HG03354 (cell line): ENCODE results near the gene SMARCD1.
A peak's percentile ranks its signal among the peaks of the same experiment; 100 is the strongest.

ENCODE experiments used
- ATAC-seq: cut with Tn5 transposase; IDR thresholded peaks from one replicate; pipeline ENCODE4 v1.9.1; 2021; ENCODE audit warnings: mild to moderate bottlenecking; ENCODE audit not compliant: unreplicated experiment, poor library complexity, severe bottlenecking

The SMARCD1 gene

DNA sequence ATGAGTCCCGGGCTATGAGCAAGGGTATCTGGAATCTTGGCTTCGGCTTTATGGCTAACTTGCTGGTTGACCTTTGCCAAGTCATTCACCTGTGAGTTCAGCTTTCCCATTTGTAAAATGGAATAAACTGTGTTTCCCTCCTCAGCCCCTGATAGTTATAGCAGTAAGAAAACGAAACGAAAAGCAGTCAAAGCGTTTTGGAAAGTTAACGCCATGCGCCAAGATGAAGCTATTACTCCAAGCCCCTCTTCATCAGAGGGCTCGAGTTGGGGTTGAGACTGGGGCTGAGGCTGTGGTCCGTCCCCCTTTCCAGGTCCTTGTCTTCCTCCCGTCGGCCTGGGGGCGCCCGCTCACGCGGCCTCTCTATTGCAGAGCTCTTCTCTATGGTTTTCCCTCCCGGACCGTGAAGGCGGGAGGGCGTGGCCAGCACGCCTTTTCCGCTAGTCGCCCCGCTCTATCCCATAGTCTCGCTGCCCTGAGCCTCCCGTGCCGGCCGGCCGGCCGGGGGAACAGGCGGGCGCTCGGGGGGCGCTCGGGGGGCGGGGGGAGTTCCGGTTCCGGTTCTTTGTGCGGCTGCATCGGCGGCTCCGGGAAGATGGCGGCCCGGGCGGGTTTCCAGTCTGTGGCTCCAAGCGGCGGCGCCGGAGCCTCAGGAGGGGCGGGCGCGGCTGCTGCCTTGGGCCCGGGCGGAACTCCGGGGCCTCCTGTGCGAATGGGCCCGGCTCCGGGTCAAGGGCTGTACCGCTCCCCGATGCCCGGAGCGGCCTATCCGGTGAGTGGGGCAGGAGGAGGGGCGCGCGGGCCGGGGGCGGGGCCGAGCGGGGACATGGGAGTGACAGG is at the start of gene SMARCD1:
TSS of gene SMARCD1 (plus strand) at position 568 of the 840 bp plus-strand sequence. CDS start at position 596, 28 bp downstream.
- peak; percentile 70 for ATAC-seq

DNA sequence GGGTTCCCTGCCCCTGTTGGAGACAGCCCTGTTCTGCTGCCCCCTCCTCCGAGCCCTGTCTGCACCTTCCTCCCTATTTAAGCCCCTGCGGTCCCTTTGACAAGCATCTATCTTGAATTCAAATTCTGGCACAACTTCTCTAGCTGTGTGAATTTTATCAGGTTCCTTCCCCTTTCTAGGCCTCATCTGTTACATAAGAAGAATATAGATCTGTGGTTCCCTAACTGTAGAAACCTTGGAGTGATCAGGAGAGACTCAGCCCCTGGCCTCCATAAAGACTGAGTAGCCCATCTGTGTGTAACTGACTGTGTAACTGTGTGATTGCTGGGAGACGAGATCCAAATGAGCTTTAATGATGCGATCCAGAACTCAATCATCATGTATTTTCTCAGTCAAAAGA is 46.8 kb upstream of the SMARCD1 start:
- ATAC-seq, result no peak

DNA sequence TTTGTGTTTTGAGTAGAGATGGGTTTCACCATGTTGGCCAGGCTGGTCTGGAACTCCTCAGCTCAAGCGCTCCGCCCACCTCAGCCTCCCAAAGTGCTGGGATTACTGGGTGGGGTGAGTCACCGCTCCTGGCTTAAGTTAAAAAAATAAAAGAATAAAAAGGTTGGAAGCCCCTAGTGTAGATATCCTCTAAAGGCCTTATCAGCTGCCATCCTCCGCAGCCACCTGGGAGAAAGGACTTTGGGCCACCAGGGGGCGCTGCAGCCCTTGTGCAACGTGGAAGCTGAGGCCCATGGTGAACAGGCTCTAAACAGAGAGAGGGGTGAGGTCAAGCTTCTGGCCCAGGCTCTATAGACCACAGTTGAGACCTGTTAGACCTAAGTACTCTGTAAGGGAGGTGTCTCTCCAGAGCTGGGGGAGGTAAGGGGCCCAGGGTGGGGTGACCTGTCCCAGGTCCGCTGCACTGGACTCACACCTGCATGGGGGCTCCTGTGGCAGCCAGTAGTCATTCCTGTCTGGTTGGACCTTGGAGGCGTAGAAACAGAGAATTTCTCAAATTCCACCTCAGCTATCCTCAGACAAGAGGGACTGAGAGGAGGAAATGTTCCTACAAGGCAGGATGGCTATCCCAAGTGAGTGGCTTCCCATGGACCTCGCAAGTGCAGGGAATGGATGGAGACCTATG is 45.8 kb upstream of the SMARCD1 start:
- ATAC-seq, result no peak

DNA sequence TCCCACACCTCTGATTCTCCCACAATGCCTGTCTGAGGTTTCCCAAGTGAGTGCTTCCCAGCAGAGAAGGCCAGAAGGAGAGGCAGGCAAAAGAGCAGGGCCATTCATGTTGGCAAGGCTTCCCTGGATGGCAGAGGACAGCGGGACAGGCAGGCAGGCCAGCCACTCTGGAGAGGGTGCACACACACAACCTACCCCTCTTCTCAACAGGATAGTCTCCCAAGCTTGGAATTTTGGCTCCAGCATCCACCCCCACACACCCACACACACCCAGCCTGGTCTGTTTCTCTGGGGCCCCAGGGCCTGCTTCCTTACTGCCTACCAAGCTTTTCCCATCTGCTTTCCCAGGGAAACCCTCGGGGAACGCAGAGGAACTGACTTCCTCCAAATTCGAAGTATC is 44.5 kb upstream of the SMARCD1 start:
- no peak for ATAC-seq

DNA sequence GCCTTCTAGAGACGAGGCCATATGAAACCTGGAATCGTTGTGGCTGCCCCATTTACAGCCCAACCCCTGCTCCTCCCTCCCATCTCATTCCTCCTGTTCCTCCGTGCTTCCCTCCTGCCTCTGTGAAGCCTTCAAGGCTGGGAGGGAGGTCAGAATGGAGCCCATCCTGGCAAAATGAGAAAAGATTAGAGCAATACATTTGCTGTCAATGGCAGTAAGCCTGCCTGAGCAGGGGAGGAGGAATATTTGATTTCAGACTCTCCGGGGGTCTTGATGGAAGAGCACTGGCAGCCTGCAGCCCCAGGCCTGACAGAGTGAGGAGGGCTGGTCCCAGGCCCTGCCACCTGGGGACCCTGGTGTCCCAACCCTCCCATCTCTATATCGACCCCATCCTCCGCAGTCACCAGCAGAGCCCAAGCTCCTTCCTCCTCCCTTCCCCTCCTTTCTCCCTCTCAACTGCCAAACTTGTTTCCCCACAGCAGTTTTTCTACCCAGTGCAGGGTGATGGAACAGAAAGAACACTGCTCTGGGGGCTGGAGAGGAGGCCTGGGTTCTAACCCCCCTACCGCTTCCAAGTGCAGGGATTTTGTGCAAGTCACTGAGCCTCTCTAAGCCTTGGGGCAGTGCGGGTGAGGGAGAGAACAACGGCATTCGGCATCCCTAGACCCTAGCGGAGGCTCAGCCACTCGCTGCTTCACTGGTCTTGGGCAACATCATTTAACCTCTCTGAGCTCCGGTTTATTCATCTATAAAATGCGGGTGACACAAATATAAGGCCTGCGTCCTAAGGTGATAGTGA is 43.9 kb upstream of the SMARCD1 start:
- ATAC-seq, result no peak

DNA sequence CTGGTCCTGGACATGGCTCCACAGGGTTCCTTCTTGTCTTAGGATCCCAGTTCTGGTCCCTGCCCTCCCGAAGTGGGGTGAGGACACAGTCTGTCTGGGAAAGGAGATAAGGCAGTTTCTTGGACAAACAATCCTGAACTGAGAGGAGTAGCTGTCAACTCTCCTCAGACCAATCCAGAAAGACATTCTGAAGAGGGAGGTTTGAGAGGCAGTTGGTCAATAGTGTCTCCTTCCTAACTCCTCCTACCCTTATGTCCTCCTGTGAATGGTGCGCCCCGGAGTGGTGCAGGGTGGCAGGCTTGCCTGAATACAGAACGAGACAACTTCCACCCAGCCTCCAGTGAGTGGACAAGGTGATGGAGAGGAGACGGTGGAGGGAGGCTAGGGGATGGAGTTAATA is 43.2 kb upstream of the SMARCD1 start:
- ATAC-seq, result no peak

DNA sequence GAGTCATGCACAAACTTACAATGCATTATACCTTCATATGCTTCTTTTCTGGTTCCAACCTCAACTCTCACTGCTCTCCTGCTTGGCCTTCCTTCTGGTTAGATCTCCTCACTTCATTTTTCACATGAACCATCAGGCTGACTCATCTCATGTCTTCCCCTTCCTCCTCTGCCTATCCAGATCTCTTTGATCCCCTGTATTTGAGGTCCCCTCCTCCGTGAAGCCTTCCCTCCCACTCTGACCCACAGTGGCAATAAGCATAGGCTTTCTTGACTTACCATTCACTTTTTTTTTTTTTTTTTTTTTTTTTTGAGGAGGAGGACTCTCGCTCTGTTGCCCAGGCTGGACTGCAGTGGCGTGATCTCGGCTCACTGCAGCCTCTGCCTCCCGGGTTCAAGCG is 42.4 kb upstream of the SMARCD1 start:
- ATAC-seq, result no peak

DNA sequence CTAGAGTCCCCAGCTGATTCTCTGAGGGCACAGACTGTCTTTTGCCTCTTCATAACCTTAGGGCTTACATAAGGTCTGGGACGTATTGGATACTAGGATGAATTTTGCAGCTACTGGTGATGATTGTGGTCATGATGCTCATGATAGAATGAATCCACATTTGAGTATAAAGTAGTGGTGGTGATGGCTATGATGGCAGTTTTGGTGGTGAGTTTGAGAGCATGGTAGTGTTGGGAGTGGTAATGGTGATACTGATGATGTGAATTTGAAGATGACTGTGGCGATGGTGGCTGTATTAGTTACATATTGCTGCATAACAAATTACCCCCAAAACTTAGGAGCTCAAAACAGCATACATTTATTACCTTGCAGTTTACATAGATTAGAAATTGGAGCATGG is 41.8 kb upstream of the SMARCD1 start:
- no peak for ATAC-seq

DNA sequence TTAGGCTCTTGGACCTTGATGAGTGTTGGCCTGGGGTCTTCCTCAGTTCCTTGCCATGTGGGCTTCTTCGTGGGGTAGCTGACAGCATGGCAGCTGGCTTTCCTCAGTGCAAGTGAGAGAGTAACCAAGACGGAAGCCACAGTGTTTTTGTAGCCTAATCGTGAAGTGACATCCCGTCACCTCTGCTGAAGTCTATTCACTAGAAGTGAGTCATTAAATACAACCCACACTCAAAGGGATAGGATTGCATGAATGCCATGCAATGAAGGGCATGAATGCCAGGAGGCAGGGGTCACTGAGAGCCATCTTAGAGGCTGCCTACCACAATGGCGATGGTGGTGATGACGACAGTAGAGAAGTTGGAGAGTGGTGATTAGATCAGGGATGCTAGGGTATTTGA is 41.3 kb upstream of the SMARCD1 start:
- ATAC-seq, result no peak

DNA sequence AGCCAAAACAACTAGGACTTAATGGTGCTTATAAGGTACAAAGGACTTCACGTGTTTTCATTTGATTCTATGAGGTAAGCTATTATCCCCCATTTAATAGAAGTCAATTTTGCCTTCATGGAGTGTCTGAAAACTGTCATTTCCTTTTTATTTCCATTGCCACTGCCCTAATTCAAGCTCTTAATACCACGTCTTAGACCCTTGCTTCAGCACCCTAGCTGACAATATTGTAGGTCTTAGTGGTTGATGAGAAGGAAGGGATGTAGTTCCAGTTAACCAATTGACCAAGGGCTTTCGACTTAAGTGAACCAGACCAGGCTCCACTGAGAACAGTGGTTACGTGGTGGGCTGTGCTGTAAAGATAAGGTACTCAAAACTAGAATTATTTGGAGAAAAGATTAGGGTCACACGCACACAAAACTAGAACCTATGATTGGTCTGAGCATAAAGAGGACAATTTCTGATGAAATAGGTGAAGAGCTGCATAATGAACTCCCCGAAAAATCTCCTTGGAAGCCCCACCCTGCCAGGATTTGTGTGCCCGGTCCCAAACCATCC is 37.4 kb upstream of the SMARCD1 start:
- ATAC-seq, result no peak

DNA sequence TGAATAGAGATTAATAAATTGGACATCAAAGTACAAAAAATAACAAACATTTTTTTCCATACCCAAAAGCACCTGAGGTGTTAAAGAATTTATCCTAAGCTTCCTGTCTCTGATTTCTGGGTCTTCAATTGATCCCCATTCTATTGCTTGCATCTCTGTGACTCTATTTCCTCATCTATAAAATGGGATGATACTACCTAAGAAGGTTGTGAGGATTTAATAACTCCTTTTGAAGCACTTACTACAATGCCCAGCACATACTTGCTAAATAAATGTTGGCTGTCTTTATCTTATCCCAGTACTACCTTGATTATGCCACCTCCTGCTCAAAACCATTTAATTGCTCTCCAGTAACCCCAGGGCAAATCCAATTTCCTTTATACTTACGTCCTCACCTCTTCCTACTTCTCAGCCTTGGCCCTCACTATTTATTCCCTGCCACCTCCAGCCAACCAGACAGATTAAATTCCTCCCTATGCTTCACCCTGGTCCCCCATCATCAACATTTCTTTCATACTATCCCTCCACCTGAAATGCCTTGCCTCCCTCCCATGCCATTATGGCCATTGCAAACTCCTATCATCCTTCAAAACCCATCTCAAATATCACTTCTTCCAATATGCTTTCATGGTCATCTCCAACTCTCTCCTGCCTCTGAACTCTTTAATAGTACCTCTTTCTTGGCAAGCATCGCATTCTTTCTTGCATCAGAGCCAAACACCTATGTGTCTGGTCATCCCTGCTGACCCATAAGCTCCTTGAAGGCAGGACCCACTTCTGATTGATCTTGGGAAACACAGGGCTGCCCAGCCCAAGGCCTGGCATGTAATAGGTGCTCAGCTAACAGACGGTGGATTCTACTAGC is 35.7 kb upstream of the SMARCD1 start:
- no peak for ATAC-seq

DNA sequence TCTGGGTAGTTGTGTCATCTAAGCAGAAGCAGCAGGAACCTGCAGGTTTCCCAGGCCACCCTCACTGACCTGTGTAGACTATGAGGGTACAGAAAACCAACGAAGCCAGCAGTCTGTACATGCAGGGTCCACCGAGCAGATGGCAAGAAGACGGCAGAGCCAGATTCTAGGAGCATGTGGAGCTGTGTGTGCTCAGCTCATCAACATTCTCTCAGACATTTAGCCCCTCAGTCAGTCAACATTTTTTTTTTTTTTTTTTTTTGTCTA is 35.1 kb upstream of the SMARCD1 start:
- no peak for ATAC-seq

DNA sequence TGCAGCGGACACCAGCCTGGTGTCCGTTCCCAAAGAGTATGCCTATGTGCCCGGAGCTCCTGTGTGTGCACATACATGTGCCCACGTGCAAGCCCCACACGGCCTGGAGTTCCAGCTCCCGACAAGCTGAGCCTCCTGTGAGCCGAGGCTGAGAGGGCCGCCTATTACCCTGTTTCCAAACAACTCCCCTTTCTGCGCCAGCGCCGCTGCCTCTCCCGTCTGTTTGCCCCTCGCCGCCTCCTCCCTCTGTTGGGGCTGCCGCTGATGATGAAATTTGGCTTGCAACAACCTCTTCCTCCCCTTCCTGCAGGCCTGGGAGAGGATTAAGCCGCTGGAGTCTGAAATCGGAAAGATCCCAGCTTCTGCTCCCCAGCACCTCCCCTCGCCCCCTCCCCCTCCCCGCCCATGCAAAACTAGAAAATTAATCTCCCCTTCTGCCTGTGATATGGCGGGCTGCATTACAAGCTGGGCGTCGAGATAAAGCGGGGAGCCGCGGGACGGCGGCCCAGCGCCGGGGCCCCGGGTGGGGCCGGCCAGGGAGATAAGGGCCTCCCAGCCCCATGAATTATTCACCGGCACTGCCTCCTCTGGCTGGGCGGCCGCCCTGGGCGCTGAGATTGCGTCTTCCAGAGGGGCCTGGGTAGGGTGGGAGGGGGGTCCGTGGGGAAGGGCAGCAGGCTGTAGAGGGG is 34.6 kb upstream of the SMARCD1 start:
- no peak for ATAC-seq

DNA sequence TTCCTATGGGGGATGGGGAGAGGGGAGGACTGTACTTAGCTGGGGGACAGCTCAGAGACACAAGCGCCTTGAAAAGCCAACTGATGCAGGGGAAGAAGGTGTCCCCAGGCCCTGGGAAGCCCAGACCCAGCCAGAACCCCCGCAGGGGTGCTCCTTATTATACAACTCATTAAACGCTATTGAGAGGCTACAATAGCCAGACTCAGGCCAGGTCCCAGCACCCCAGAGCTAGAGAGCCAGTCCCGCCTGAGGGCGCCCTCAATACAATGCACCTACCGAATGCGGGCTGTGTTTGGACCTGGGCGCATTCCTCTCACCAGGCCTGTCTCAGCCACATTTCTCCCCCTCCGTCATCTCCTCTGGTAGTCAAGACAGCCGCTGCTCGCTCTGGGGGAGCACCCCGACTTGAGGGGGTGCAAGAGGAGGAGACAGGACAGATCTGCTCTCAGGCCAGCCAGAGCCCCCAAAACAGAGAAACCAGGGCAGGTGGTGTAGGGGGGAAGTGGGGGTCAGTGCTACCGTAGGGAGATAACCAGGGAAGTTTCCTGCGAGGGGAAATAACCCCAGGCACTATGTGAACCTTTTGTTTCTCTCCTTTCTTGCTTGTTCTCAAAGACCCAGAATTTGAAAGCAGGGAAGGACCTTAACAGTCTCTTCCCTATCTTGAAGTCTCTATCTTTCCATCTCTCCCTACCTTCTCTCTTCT is 33.9 kb upstream of the SMARCD1 start:
- ATAC-seq, result no peak

DNA sequence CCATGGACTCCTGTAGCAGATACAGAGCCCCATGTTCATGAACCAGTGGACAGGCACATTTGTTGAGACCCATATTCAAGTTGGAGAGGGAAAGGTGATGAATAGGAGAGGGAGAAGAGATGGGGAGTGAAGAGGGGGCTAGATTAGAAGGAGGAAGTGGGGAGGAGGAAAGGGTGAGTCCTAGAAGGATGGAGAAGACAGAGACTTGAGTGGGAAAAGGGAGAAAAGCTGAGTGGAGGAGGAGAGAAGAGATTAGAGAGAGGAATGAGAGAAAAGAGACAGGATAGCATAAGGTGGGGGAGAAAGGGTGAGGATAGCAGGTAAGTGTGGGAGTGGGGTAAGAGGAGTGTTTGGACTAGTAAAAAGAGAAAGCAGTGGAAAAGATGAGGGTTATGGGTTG is 32.6 kb upstream of the SMARCD1 start:
- ATAC-seq, result no peak

DNA sequence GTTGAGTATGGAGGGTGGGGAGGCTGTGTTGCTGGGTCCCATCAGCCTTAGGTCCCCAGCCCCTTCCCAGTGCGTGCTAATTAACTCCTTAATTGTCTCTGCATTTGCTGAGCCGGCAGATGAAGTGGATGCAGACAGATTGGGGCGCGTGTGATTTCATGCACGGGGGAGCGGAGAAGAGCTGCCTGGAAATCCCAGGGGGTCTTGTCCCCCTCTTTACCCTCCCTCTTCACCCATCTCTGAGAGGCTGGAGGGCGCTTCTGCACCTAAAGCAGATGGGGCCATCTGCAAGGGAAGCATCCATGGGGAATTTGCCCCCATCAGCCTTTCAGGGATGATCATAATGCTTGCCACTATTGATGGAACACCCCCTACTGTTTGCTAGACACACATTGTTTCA is 32.2 kb upstream of the SMARCD1 start:
- no peak for ATAC-seq

DNA sequence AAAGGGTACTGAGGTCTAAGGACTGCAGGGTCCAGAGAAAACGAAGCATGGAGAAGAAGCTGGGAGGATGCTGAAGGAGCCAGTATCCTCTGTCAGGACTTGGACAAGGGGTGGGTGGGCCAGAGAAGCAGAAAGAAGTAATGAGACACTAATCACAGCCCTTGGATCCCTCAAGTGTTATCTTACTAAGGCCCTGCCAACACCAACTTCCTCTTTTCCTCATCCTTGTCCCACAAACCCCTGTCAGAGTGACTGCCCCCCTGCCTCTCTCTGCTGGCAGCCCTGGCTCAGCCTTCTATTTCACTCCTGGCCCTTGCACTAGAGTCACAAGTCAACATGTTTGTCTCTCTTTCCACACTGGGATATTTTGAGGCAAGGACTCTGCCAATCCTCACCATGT is 31.6 kb upstream of the SMARCD1 start:
- ATAC-seq, result no peak

DNA sequence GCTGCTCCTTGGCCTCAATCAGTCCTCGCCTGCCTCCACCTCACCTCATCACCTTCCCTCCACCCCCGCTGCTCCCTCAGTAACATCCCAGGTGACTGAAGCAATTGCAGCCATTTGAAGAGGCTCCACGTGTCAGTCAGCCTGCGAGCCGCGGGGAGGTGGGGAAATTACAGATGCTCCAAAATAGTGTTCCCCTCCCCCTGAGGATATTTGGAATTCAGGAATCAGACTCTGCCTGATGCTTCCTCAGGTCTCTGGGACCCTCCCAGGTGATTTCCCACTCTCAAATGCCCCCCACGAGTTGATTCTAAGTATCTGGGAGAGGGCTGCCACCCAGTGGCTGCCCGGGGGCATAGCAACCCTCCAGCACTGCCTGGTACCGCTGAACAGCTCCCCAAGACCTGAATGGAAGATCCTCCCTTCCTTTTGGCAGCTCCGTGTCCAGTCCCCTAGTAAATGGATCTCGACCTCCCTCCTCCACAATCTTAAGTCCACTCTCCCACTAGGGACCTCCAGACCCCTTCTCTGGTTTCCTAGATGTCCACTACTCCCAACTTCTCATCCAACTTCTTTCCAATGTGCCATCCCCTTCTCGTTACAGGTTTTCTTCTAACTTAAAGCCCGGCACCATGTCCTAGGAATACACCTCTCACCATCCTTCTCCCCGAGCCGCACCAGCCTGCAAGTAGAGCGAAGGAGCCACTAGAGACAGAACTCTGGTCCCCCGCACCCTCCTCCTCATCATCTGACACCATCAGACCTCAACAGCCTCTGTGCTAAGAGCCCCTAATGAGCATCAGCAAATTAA is 29.1 kb upstream of the SMARCD1 start:
- no peak for ATAC-seq
